Fibroblast of skin of back (primary cell): Measurements from ENCODE around the gene SLFNL1.

Source experiments
- DNase-seq: peaks from one replicate; pipeline ENCODE4 v3.0.0-alpha.2; 2013

SLFNL1 gene

GRCh38 chr1:41020109-41020576 is 1.4 kb downstream of the SLFNL1 start:
- DNase-seq: no peak

GRCh38 chr1:41019353-41019745 is 2.2 kb downstream of the SLFNL1 start:
- DNase-seq: no peak

GRCh38 chr1:41018018-41018410 is 3.5 kb downstream of the SLFNL1 start:
- DNase-seq: no peak

- DNase-seq: no peak
Observed at GRCh38 chr1:41017141-41018017, 4.1 kb downstream of the SLFNL1 start.

- DNase-seq: no peak
Observed at GRCh38 chr1:41015897-41016470, 5.5 kb downstream of the SLFNL1 start.

GRCh38 chr1:41015281-41015896 is 6.1 kb downstream of the SLFNL1 start:
- DNase-seq: no peak

GRCh38 chr1:41014871-41015270 is 6.7 kb downstream of the SLFNL1 start:
- no peak for DNase-seq

GRCh38 chr1:41013796-41014195 is 7.7 kb downstream of the SLFNL1 start:
- DNase-seq: no peak

GRCh38 chr1:41013024-41013423 is 8.5 kb downstream of the SLFNL1 start:
- no peak for DNase-seq

GRCh38 chr1:41010345-41010744 is 11.2 kb downstream of the SLFNL1 start:
- DNase-seq: no peak

- DNase-seq: no peak
Observed at GRCh38 chr1:41009466-41009865, 12.1 kb downstream of the SLFNL1 start.

- no peak for DNase-seq
Observed at GRCh38 chr1:41006942-41007865, 14.3 kb downstream of the SLFNL1 start.

GRCh38 chr1:41005876-41006275 is 15.6 kb downstream of the SLFNL1 start:
- no peak for DNase-seq

GRCh38 chr1:41003640-41004220 is 17.8 kb downstream of the SLFNL1 start:
- DNase-seq: peak; percentile 100

GRCh38 chr1:41003127-41003639 is 18.3 kb downstream of the SLFNL1 start:
- no peak for DNase-seq

- no peak for DNase-seq
Observed at GRCh38 chr1:40998668-40999067, 22.9 kb downstream of the SLFNL1 start.

- no peak for DNase-seq
Observed at GRCh38 chr1:40997096-40997495, 24.4 kb downstream of the SLFNL1 start.

GRCh38 chr1:40989066-40989465 is 32.5 kb downstream of the SLFNL1 start:
- no peak for DNase-seq

GRCh38 chr1:40988280-40988679 is 33.2 kb downstream of the SLFNL1 start:
- no peak for DNase-seq

- no peak for DNase-seq
Observed at GRCh38 chr1:40987439-40988276, 33.9 kb downstream of the SLFNL1 start.

GRCh38 chr1:40986956-40987355 is 34.6 kb downstream of the SLFNL1 start:
- DNase-seq: no peak
